NT2/D1 (cell line): ENCODE results near the gene NPAS3.

Experiments used
- DNase-seq: peaks from one replicate; pipeline ENCODE4 v3.0.0-alpha.2; 2011; ENCODE audit warnings: low read depth, low spot score
- H3K27me3 ChIP-seq: 2 replicates; pipeline ENCODE4 v1.6.0; 2011; ENCODE audit warnings: mild to moderate bottlenecking; ENCODE audit not compliant: insufficient read length, insufficient read depth
- H3K36me3 ChIP-seq: 2 replicates; pipeline ENCODE4 v1.6.1; 2011; ENCODE audit warnings: mild to moderate bottlenecking, low read length, mixed read lengths; ENCODE audit not compliant: insufficient read depth, insufficient read length
- H3K4me1 ChIP-seq: 2 replicates; pipeline ENCODE4 v1.5.1; 2011; ENCODE audit not compliant: insufficient read depth, insufficient read length
- H3K4me3 ChIP-seq: 2 replicates; pipeline ENCODE4 v1.5.1; 2011; ENCODE audit warnings: low read depth; ENCODE audit not compliant: insufficient read length
- H3K9ac ChIP-seq: 2 replicates; pipeline ENCODE4 v1.6.0; 2011; ENCODE audit warnings: low read depth; ENCODE audit not compliant: insufficient read length
- H3K9me3 ChIP-seq: 2 replicates; pipeline ENCODE4 v1.5.1; 2011; ENCODE audit warnings: mild to moderate bottlenecking, low read length; ENCODE audit not compliant: insufficient read depth
- SUZ12 ChIP-seq: IDR thresholded peaks from 2 replicates; pipeline ENCODE4 v1.6.1; 2011; ENCODE audit not compliant: insufficient read length, insufficient read depth; ENCODE audit errors: extremely low read depth
- YY1 ChIP-seq: IDR thresholded peaks from 2 replicates; pipeline ENCODE4 v1.6.1; 2011; ENCODE audit not compliant: insufficient read length, insufficient read depth
- ZNF274 ChIP-seq: IDR thresholded peaks from 2 replicates; pipeline ENCODE4 v1.6.1; 2011; ENCODE audit warnings: mild to moderate bottlenecking, low read depth, low read length

Gene NPAS3

DNA sequence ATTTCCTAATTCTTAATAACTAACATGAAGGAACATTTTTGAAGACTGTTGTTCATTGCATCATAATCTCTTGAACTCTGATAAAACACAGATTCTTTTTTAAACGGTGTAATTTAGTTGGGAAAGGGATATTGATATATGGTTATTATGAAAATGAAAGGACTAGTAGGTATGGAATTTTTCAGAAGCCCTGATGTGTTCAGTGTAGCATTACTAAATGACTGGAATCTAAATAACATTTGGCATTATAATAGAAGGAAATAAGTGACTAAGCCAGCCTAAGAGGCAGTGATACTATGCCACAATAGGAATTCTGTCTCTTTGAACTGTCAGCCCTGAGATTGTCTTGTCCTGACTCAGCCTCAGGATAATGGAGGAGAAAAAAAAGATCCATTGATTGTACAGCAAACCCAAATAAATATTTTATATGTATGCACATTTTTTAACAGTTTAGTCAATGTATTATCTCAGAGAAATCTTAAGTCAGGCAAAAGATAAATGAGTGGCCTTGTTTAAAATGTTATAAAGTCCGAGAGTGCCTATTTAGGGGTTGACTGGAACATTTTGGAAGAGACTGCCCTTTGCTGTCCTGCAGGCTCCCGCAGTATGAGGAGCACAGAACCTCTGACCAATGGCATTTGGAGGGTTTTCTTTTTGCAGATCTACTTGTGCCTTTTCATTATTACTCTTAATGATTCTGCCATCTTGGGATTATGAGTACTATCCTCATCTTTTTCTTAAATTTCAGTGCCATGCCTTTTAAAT lies 741.0 kb downstream of the NPAS3 start:
- Histone ChIP-seq H3K9ac (no peak overlapping the region), H3K4me3 (no peak overlapping the region), H3K36me3 (no peaks in the 10 kb centered on the region), H3K9me3 (no peaks in the 10 kb centered on the region), H3K27me3 (no peaks in the 10 kb centered on the region), H3K4me1 (no peaks in the 10 kb centered on the region)
- TF ChIP-seq ZNF274 (no peak), YY1 (no peak), SUZ12 (no peak)
- no peak for DNase-seq

DNA sequence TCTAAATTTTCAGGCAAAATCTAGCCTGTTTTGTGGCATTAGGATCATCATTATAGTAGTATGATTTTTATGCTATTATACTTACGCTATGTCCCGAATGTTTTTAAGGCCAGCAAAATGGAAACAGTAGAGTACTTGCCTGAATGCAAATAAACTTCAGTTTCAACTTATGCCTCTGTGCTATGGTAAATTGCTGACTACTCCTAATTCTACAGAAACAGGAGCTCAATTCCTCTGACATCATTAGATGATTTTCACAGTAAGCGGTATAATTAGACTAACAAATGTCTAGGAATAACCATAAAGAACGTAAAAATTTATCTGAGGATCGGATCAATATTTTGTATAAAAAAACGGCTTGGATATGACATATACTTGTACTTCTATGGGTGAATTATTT lies 742.2 kb downstream of the NPAS3 start:
- Histone ChIP-seq H3K36me3 (no peaks in the 10 kb centered on the region), H3K27me3 (no peaks in the 10 kb centered on the region), H3K4me3 (no peak overlapping the region), H3K9ac (no peak overlapping the region), H3K9me3 (no peaks in the 10 kb centered on the region), H3K4me1 (no peaks in the 10 kb centered on the region)
- TF ChIP-seq ZNF274 (no peak), YY1 (no peak), SUZ12 (no peak)
- no peak for DNase-seq

DNA sequence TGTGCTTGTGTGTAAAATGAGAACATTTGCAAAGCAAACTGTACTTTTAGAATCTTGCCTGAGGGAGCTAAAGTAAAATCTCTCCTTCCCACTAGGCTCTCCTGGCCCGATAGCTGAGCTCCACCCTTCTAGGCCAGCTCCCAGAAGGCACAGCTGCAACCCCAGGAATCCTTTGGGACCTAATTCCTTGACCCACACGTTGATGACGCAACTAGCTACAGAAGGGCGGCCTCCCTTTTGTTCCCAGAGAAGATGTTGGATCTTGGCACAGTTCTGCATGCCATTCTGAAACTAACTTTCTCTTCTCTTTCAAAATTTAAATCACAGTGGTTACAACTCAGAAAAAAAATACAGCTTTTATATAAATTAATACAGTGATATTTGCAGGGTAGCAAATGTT lies 744.1 kb downstream of the NPAS3 start:
- H3K9ac ChIP-seq = no peak overlapping the region
- no peaks in the 10 kb centered on the region for H3K27me3 ChIP-seq
- no peaks in the 10 kb centered on the region for H3K4me1 ChIP-seq
- TF ChIP-seq SUZ12 (no peak), YY1 (no peak), ZNF274 (no peak)
- no peaks in the 10 kb centered on the region for H3K9me3 ChIP-seq
- DNase-seq = no peak
- H3K4me3 ChIP-seq = no peak overlapping the region
- H3K36me3 ChIP-seq = no peaks in the 10 kb centered on the region

DNA sequence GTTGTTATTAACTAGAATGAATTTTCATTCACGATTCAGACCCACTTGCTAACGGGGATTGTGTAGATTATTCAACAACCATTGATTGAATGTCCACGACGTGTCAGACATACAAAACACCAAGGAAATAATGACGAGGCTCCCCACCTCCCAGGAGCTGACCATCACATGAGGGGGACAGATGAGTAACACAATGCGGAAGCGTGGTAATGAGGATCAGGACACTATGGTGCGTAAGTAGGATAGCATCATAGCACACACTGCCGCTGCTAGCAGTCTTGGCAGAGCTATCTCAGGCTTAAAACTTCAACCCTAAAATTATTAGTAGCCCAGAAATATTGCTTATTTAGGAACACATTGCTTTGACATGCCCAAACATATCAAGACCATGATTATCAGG lies 746.3 kb downstream of the NPAS3 start:
- no peaks in the 10 kb centered on the region for H3K36me3 ChIP-seq
- TF ChIP-seq ZNF274 (no peak), YY1 (no peak), SUZ12 (no peak)

DNA sequence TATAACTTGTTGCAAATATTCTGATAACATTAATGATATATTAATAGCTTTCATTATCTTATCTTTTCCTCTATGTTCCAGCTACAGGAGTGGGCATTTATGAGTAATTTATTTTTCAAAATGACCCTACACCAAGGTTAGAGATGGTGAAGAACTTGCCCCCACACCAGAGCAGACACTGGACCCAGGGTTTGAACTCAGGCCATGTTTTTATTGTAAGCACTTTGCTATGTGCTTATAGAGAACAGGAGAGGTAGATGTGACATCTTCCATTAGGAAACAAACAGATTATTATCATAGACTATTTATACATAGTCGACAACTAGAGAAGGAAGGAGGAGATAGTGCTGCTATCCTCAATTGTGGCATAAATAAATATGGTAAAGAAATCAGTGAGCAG lies 747.0 kb downstream of the NPAS3 start:
- DNase-seq = no peak
- Histone ChIP-seq H3K27me3 (no peaks in the 10 kb centered on the region), H3K9ac (no peak overlapping the region), H3K36me3 (no peaks in the 10 kb centered on the region), H3K4me3 (no peak overlapping the region), H3K4me1 (no peaks in the 10 kb centered on the region), H3K9me3 (no peaks in the 10 kb centered on the region)
- TF ChIP-seq SUZ12 = no peak
- TF ChIP-seq ZNF274 = no peak

More for the DNA sequence above, 746.3 kb downstream of the NPAS3 start:
- no peaks in the 10 kb centered on the region for H3K9me3 ChIP-seq
- no peaks in the 10 kb centered on the region for H3K27me3 ChIP-seq
- H3K9ac ChIP-seq = no peak overlapping the region
- DNase-seq = no peak
- H3K4me1 ChIP-seq = no peaks in the 10 kb centered on the region
- H3K4me3 ChIP-seq = no peak overlapping the region

DNA sequence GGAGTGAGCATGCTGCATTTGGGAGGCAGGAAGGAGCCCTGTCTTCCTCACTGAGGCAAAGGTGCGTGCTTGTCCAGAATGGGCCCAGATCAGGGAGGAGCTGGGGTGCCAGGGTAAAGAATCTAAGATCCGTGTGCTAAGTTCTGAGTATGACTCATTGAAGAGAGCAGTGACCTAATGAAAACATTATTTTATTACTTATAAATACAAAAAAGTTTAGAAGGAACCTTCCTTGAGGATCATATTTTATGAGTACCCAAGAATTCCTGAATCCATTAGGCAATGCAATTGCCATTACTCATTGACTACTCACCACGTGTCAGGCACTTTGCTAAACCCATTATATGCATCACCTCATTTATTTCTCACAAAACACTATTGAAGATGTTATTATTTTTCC lies 747.5 kb downstream of the NPAS3 start:
- no peaks in the 10 kb centered on the region for H3K9me3 ChIP-seq
- no peaks in the 10 kb centered on the region for H3K27me3 ChIP-seq
- no peaks in the 10 kb centered on the region for H3K36me3 ChIP-seq
- DNase-seq = no peak
- H3K4me1 ChIP-seq = no peaks in the 10 kb centered on the region
- no peak overlapping the region for H3K4me3 ChIP-seq
- H3K9ac ChIP-seq = no peak overlapping the region
- no peak for TF ChIP-seq ZNF274
- no peak for TF ChIP-seq YY1
- TF ChIP-seq SUZ12 = no peak

DNA sequence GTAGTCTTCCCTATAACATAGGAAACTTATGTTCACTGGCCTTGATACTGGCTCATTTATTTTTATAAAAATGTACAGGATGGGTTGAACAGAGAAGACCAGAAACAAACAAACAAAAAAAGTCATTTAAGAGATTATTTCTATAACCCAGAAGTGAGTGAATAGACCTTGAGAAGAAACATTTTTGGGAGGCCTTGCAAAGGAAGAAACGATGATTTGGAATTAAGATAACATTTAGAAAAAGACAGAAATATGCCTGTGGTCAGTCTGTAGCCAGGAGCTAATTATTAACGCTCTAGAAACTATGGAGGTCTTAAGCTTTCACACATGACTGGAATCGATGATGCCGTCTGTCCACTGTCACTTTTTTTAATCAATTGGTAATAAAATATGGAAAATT lies 748.2 kb downstream of the NPAS3 start:
- TF ChIP-seq SUZ12 (no peak), YY1 (no peak), ZNF274 (no peak)
- Histone ChIP-seq H3K36me3 (no peaks in the 10 kb centered on the region), H3K9ac (no peak overlapping the region), H3K27me3 (no peaks in the 10 kb centered on the region), H3K4me1 (no peaks in the 10 kb centered on the region), H3K4me3 (no peak overlapping the region), H3K9me3 (no peaks in the 10 kb centered on the region)
- no peak for DNase-seq

DNA sequence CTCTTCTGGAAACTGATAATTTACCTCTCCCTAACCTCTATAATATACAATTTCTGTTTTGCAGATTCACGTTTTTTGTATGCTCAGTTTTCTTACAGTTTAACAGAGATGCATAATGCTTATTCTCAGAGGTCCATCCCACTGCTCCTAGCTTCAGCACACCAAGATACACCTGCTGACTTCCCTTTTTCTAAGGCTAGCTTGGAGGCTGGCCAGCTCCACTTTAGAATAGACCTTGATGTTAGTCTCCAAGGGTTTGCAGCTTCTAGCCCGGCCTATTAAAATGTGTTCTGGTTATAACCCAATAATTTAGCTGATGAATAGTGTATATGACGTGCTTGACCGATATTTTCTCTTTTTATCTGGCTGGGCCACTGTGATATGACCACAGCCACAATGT lies 751.0 kb downstream of the NPAS3 start:
- no peaks in the 10 kb centered on the region for H3K9me3 ChIP-seq
- no peaks in the 10 kb centered on the region for H3K4me1 ChIP-seq
- no peak for DNase-seq
- TF ChIP-seq YY1 (no peak), SUZ12 (no peak), ZNF274 (no peak)
- H3K27me3 ChIP-seq = no peaks in the 10 kb centered on the region
- no peak overlapping the region for H3K4me3 ChIP-seq
- no peak overlapping the region for H3K9ac ChIP-seq
- no peaks in the 10 kb centered on the region for H3K36me3 ChIP-seq
